Measurements from ENCODE around the gene UCN3. TPM values are rescaled to one million over a fixed set of nuclear protein-coding genes. Genes with fewer than 3 reads are reported as not detected.

Gene UCN3
- total and polyA plus RNA-seq, 3 donors from 2014 or later, result not detected

- H3K36me3 ChIP-seq (ENCODE audit: low read depth, missing control alignments), result no peaks in the 10 kb centered on the region
- no peak overlapping the region for H3K27ac ChIP-seq
- H3K27me3 ChIP-seq, result no peaks in the 10 kb centered on the region
- 88 to 94% methylated on average over 4 of the region's 4 CpGs for WGBS, 2 donors
- no peak for TF ChIP-seq CTCF (IDR thresholded peaks at IDR 0.05)
- TF ChIP-seq POLR2A (IDR thresholded peaks at IDR 0.05), result no peak
- H3K9me3 ChIP-seq, result no peaks in the 10 kb centered on the region
- intact Hi-C loops (cut with DNase I; ENCODE audit: low total_unique reads), result no loop called here
- no peak overlapping the region for H3K4me3 ChIP-seq
- no peaks in the 10 kb centered on the region for H3K4me1 ChIP-seq
- no peak for DNase-seq
Observed at GRCh38 chr10:5361966-5362365, 2.8 kb upstream of the UCN3 start.

- TF ChIP-seq POLR2A (IDR thresholded peaks at IDR 0.05), result no peak
- TF ChIP-seq CTCF (IDR thresholded peaks at IDR 0.05), result no peak
- Histone ChIP-seq H3K4me3 (no peak overlapping the region), H3K27me3 (no peaks in the 10 kb centered on the region), H3K36me3 (ENCODE audit: low read depth, missing control alignments) (no peaks in the 10 kb centered on the region), H3K27ac (no peak overlapping the region), H3K9me3 (no peaks in the 10 kb centered on the region), H3K4me1 (no peaks in the 10 kb centered on the region)
- DNase-seq, result no peak
- intact Hi-C loops (cut with DNase I; ENCODE audit: low total_unique reads), result no loop called here
Observed at GRCh38 chr10:5362873-5363272, 1.9 kb upstream of the UCN3 start.

- intact Hi-C loops (cut with DNase I; ENCODE audit: low total_unique reads), result no loop called here
- Histone ChIP-seq H3K9me3 (no peaks in the 10 kb centered on the region), H3K27me3 (no peaks in the 10 kb centered on the region), H3K36me3 (ENCODE audit: low read depth, missing control alignments) (no peaks in the 10 kb centered on the region), H3K4me3 (no peak overlapping the region), H3K27ac (no peak overlapping the region), H3K4me1 (no peaks in the 10 kb centered on the region)
- DNase-seq, result no peak
- WGBS, 2 donors, result 46 to 62% methylated on average over 11 of the region's 11 CpGs
- TF ChIP-seq POLR2A (IDR thresholded peaks at IDR 0.05) (no peak), CTCF (IDR thresholded peaks at IDR 0.05) (no peak)
Observed at GRCh38 chr10:5364374-5364773, 392 bp upstream of the UCN3 start.

- no peak for DNase-seq
- no peak overlapping the region for H3K4me3 ChIP-seq
- TF ChIP-seq POLR2A (IDR thresholded peaks at IDR 0.05) (no peak), CTCF (IDR thresholded peaks at IDR 0.05) (no peak)
- intact Hi-C loops (cut with DNase I; ENCODE audit: low total_unique reads), result no loop called here
- no peaks in the 10 kb centered on the region for H3K36me3 ChIP-seq (ENCODE audit: low read depth, missing control alignments)
- H3K27ac ChIP-seq, result no peak overlapping the region
- H3K9me3 ChIP-seq, result no peaks in the 10 kb centered on the region
- no peaks in the 10 kb centered on the region for H3K4me1 ChIP-seq
- 34 to 36% methylated on average over 5 of the region's 5 CpGs for WGBS, 2 donors
- no peaks in the 10 kb centered on the region for H3K27me3 ChIP-seq
Observed at GRCh38 chr10:5365928-5366327, 1.2 kb downstream of the UCN3 start.

DNA sequence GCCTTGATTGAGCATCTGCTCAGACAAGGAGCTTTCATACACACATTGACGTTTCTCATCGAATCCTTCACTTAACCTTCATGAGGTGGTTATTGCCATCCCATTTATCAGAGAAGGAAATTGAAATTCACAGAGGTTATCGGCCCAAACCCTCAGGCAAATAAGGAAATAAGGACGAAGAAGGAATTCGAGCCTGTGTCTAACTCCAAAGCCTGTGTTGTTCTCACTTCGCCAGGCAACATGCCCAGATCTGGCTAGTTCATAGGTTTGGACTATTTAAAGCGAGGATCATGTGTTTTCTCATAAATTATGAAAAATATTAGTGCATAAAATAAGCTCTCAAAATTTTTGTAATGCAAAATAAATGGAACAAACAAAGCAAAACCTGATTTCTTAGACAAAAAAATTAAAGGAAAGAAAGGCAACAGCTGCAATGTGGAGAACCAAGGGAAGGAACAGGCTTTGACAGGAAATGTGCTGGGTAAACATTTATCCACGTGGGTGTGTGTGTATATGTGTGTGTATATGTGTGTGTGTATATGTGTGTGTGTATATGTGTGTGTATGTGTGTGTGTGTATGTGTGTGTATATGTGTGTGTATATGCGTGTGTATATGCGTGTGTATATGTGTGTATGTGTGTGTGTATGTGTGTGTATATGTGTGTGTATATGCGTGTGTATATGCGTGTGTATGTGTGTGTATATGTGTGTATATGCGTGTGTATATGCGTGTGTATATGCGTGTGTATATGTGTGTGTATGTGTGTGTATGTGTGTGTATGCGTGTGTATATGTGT, 4.8 kb downstream of the UCN3 start:
- Histone ChIP-seq H3K4me1 (no peaks in the 10 kb centered on the region), H3K9me3 (no peaks in the 10 kb centered on the region), H3K36me3 (ENCODE audit: low read depth, missing control alignments) (no peaks in the 10 kb centered on the region), H3K4me3 (no peak overlapping the region), H3K27ac (no peak overlapping the region), H3K27me3 (no peaks in the 10 kb centered on the region)
- WGBS, 2 donors, result 45 to 66% methylated on average over 9 to 16 of the region's 16 CpGs
- TF ChIP-seq POLR2A (IDR thresholded peaks at IDR 0.05), result no peak
- TF ChIP-seq CTCF (IDR thresholded peaks at IDR 0.05), result no peak
- DNase-seq, result peak; percentile 40
- intact Hi-C loops (cut with DNase I; ENCODE audit: low total_unique reads), result no loop called here

Measured in testis (tissue), 3 donors.